ENCODE measurements around the gene ZYG11B.

DNA sequence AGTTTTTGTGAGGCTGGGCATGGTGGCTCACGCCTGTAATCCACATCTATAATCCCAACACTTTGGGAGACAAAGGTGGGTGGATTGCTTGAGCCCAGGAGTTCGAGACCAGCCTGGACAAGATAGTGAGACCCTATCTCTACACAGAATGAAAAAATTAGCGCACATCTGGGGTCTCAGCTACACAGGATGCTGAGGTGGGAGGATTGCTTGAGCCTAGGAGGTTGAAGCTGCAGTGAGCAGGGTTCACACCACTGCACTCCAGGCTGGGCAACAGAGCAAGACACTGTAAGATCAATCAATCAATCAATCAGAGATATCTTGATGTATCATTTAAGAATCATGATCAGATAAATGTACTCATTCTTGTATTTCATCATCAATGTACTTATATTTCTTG lies 7.1 kb downstream of the ZYG11B start:
- TF ChIP-seq EZH2 (IDR thresholded peaks at IDR 0.05) (no peak), POLR2AphosphoS5 (IDR thresholded peaks at IDR 0.05; ENCODE audit: borderline replicate concordance, low read depth, low read length) (no peak)

Data from SK-N-MC (cell line).